ENCODE results near the gene SH3GLB2.

DNA sequence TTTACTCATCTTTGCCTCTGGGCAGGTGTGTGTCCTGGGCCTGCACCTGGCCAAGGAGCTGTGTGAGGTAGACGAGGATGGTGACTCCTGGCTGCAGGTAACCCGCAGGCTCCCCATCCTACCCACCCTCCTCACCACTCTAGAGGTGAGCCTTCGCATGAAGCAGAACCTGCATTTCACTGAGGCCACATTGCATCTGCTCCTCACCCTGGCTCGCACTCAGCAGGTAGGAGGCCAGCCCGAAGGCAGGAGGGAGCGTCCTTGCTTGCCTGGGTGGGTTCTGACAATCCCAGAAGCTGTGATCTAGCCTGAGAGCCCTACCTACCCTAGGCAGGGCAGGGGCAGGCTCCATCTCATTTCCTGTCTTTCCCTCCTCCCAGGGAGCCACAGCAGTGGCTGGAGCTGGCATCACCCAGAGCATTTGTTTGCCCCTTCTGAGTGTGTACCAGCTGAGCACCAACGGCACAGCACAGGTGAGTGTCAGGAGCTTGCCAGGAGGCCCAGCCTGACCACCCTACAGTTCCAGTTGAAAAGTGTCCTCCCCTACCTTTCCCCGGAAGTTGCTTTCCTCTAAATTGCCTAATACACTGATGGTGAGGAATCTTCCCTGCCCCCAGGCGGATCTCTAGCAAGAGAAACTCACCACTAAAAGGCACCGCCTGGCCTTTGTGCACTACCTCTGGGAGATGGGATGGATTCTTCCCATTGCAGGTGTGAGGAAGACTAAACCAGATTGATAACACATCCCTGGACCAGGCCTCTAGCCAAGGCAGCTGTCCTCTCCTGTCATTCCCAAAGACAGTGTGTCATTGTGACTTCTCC, 26.4 kb downstream of the SH3GLB2 start:
- TF ChIP-seq GATA3 (IDR thresholded peaks at IDR 0.05; ENCODE audit: low read depth, low read length) (no peak), GATA2 (IDR thresholded peaks at IDR 0.05; ENCODE audit: low read depth, low read length) (no peak)
